Activated CD4-positive, alpha-beta T cell treated with anti-CD3 and anti-CD28 coated beads, Interleukin-2, amount 50 U/mL, for 16 hours (primary cell): ENCODE data around the gene CAPS.
"Not testable (repeated sequence)": the region's sequence is repeated elsewhere in the genome, so short reads cannot be mapped to it uniquely, and the experiment has no call there.

Experiments used
- DNase-seq: peaks from one replicate; pipeline ENCODE4 v3.0.0-alpha.2; 2020

Gene CAPS

GRCh38 chr19:5913739-5914357 lies at the start of gene CAPS:
TSS of gene CAPS (plus strand) at chr19:5914254. CDS start at chr19:5914407, 153 bp downstream.
- no peak for DNase-seq

- DNase-seq, result no peak
Observed at GRCh38 chr19:5864725-5865486, 49.1 kb upstream of the CAPS start.

GRCh38 chr19:5865772-5866171 lies 48.3 kb upstream of the CAPS start:
- no peak for DNase-seq

- no peak for DNase-seq
Observed at GRCh38 chr19:5867201-5868136, 46.6 kb upstream of the CAPS start.

GRCh38 chr19:5870986-5871394 lies 43.1 kb upstream of the CAPS start:
- no peak for DNase-seq

- DNase-seq, result no peak
Observed at GRCh38 chr19:5873617-5874199, 40.3 kb upstream of the CAPS start.

GRCh38 chr19:5874496-5874895 lies 39.6 kb upstream of the CAPS start:
- DNase-seq, result not testable (repeated sequence)

- no peak for DNase-seq
Observed at GRCh38 chr19:5877427-5877826, 36.6 kb upstream of the CAPS start.

- DNase-seq, result no peak
Observed at GRCh38 chr19:5877882-5878281, 36.2 kb upstream of the CAPS start.

- no peak for DNase-seq
Observed at GRCh38 chr19:5880196-5880595, 33.9 kb upstream of the CAPS start.

- DNase-seq, result no peak
Observed at GRCh38 chr19:5880604-5881078, 33.4 kb upstream of the CAPS start.

GRCh38 chr19:5881543-5882299 lies 32.3 kb upstream of the CAPS start:
- no peak for DNase-seq

- no peak for DNase-seq
Observed at GRCh38 chr19:5882421-5882968, 31.6 kb upstream of the CAPS start.

GRCh38 chr19:5883157-5883873 lies 30.7 kb upstream of the CAPS start:
- not testable (repeated sequence) for DNase-seq

- not testable (repeated sequence) for DNase-seq
Observed at GRCh38 chr19:5884065-5884811, 29.8 kb upstream of the CAPS start.

- DNase-seq, result no peak
Observed at GRCh38 chr19:5889288-5889971, 24.6 kb upstream of the CAPS start.

GRCh38 chr19:5890099-5890498 lies 24.0 kb upstream of the CAPS start:
- DNase-seq, result no peak

GRCh38 chr19:5891572-5891937 lies 22.5 kb upstream of the CAPS start:
- no peak for DNase-seq

- peak; percentile 17 for DNase-seq
Observed at GRCh38 chr19:5891938-5892771, 21.9 kb upstream of the CAPS start.
